ENCODE measurements around the gene ACTR1A. TPM values are rescaled to one million over a fixed set of nuclear protein-coding genes. Genes with fewer than 3 reads are reported as not detected.

The ACTR1A gene
- total and polyA plus RNA-seq, 9 of the 15 experiments (the other 6 are each of a cell fraction or from before 2014, with no cell fraction given): 36.3 to 77.2 (median 49.6) TPM

- peak; percentile 19; the same call in 1 of the 2 replicates for TF ChIP-seq ZBTB7A (IDR thresholded peaks at IDR 0.05; ENCODE audit: borderline replicate concordance, control insufficient read depth, low read depth, low read length)
- 0 out of 2 replicates have a peak, but pooled peaks have one; percentile 34 for TF ChIP-seq FOSL1 (tag; conservative IDR thresholded peaks at IDR 0.05)
- 0 out of 2 replicates have a peak, but pooled peaks have one; percentile 56 for TF ChIP-seq IRF9 (tag; IDR thresholded peaks at IDR 0.05)
- TF ChIP-seq BRD4 (IDR thresholded peaks at IDR 0.05): 0 out of 2 replicates have a peak, but pooled peaks have one; percentile 12
- TF ChIP-seq TRIM25 (IDR thresholded peaks at IDR 0.05; ENCODE audit: borderline replicate concordance): no peak
- peak; percentile 47; the same call in 1 of the 2 replicates for TF ChIP-seq JUND (IDR thresholded peaks at IDR 0.05; ENCODE audit: borderline replicate concordance, low read depth, low read length)
- no peak for TF ChIP-seq JUND (tag; IDR thresholded peaks at IDR 0.05; ENCODE audit: borderline replicate concordance, low read depth, low read length)
- peak; percentile 3; the same call in 1 of the 2 replicates for TF ChIP-seq TFAP4 (CRISPR knock-in tag; IDR thresholded peaks at IDR 0.05; ENCODE audit: borderline replicate concordance)
- no peak for TF ChIP-seq ZNF217 (CRISPR knock-in tag; IDR thresholded peaks at IDR 0.05)
- no peak for TF ChIP-seq SP2 (IDR thresholded peaks at IDR 0.05; ENCODE audit: extremely low read depth, low read depth, low read length, poor library complexity, severe bottlenecking)
- peak; percentile 14; the same call in 1 of the 2 replicates for TF ChIP-seq USF1 (CRISPR knock-in tag; IDR thresholded peaks at IDR 0.05)
- no peak for TF ChIP-seq E2F1 (CRISPR knock-in tag; IDR thresholded peaks at IDR 0.05)
- peak; percentile 30; the same call in 1 of the 2 replicates for TF ChIP-seq ETV5 (CRISPR knock-in tag; IDR thresholded peaks at IDR 0.05; ENCODE audit: low read depth)
- peak; percentile 95 for TF ChIP-seq CEBPB (tag; IDR thresholded peaks at IDR 0.05)
- TF ChIP-seq ATF3 (IDR thresholded peaks at IDR 0.05): peak; percentile 76
- TF ChIP-seq ATF3 (CRISPR knock-in tag; conservative IDR thresholded peaks at IDR 0.05): no peak
- peak; percentile 10 for TF ChIP-seq DACH1 (IDR thresholded peaks at IDR 0.05; ENCODE audit: partially characterized antibody)
Measured at GRCh38 chr10:102434394-102435132, 67.9 kb downstream of the ACTR1A start (continued).
